GM23248 (cell line): ENCODE results near the gene FMN2. TPM values are rescaled to one million over a fixed set of nuclear protein-coding genes. Genes with fewer than 3 reads are reported as not detected.
"Not testable (repeated sequence)": the region's sequence is repeated elsewhere in the genome, so short reads cannot be mapped to it uniquely, and the experiment has no call there.

Experiments
- DNase-seq: peaks from one replicate; pipeline ENCODE4 v3.0.0-alpha.2; 2015
- H2AFZ ChIP-seq: fragments of 200-600 bp; sonication (generic); 2 replicates; pipeline ENCODE4 v1.6.1; 2016; ENCODE audit warnings: antibody characterized with exemption
- H3F3A ChIP-seq: fragments of 200-600 bp; sonication (generic); 2 replicates; pipeline ENCODE4 v1.6.1; 2016; ENCODE audit warnings: mild to moderate bottlenecking, antibody characterized with exemption, mixed run types; ENCODE audit not compliant: insufficient read depth
- H3K27ac ChIP-seq: fragments of 200-600 bp; sonication (generic); 2 replicates; pipeline ENCODE4 v1.5.1; 2016; ENCODE audit warnings: mild to moderate bottlenecking
- H3K27me3 ChIP-seq: fragments of 200-600 bp; sonication (generic); replicated peaks from 2 replicates; pipeline ENCODE4 v1.6.1; 2016; ENCODE audit warnings: mild to moderate bottlenecking; ENCODE audit not compliant: insufficient read depth
- H3K36me3 ChIP-seq: fragments of 200-600 bp; sonication (generic); 2 replicates; pipeline ENCODE4 v1.6.1; 2016; ENCODE audit warnings: low read depth, mild to moderate bottlenecking
- H3K4me1 ChIP-seq: fragments of 200-600 bp; sonication (generic); 2 replicates; pipeline ENCODE4 v1.6.1; 2016; ENCODE audit warnings: mild to moderate bottlenecking; ENCODE audit not compliant: insufficient read depth
- H3K4me2 ChIP-seq: fragments of 200-600 bp; sonication (generic); one replicate; pipeline ENCODE4 v1.6.1; 2016; ENCODE audit warnings: mild to moderate bottlenecking; ENCODE audit not compliant: unreplicated experiment
- H3K4me3 ChIP-seq: fragments of 200-600 bp; sonication (generic); 2 replicates; pipeline ENCODE4 v1.5.1; 2016; ENCODE audit warnings: mild to moderate bottlenecking
- H3K79me2 ChIP-seq: fragments of 200-600 bp; sonication (generic); 2 replicates; pipeline ENCODE4 v1.6.1; 2016; ENCODE audit warnings: mild to moderate bottlenecking; ENCODE audit not compliant: insufficient read depth
- H3K9ac ChIP-seq: fragments of 200-600 bp; sonication (generic); 2 replicates; pipeline ENCODE4 v1.6.1; 2016; ENCODE audit warnings: mild to moderate bottlenecking
- H3K9me2 ChIP-seq: fragments of 200-600 bp; sonication (generic); 2 replicates; pipeline ENCODE4 v1.6.1; 2016; ENCODE audit warnings: mixed run types, mild to moderate bottlenecking, moderate library complexity; ENCODE audit not compliant: insufficient read depth
- H3K9me3 ChIP-seq: fragments of 200-600 bp; sonication (generic); one replicate; pipeline ENCODE4 v1.6.1; 2017; ENCODE audit warnings: low read depth
- H4K20me1 ChIP-seq: fragments of 200-600 bp; sonication (generic); 2 replicates; pipeline ENCODE4 v1.6.0; 2016; ENCODE audit not compliant: insufficient read depth
- EZH2 ChIP-seq: fragments of 200-600 bp; sonication (generic); IDR thresholded peaks from 2 replicates; pipeline ENCODE4 v1.6.1; 2018; ENCODE audit warnings: antibody characterized with exemption, mild to moderate bottlenecking; ENCODE audit not compliant: insufficient read depth, poor library complexity, severe bottlenecking
- EZH2phosphoT487 ChIP-seq: fragments of 200-600 bp; sonication (generic); IDR thresholded peaks from 2 replicates; pipeline ENCODE4 v1.6.1; 2018; ENCODE audit warnings: antibody characterized with exemption, moderate library complexity, mild to moderate bottlenecking, low read depth; ENCODE audit not compliant: insufficient read depth
- WGBS, 2 experiments: methylation state at CpG; one replicate each; pipeline ENCODE4 v1.1.6; 2015 to 2017; ENCODE audit warnings: low lambda C conversion rate in 2 of 2, low coverage in 1 of 2; ENCODE audit errors: missing lambda C conversion rate in 2 of 2; 5-methylcytosine and 5-hydroxymethylcytosine counted together
- in situ Hi-C: fragments of 300-500 bp; cut with MboI; formaldehyde crosslinking; loops from 2 replicates; pipeline ENCODE4 v1.15.0; 2020
- polyA plus RNA-seq: library from polyadenylated mRNA; unstranded; fragments of >200 nt; fragmentation: Nextera tagmentation; extraction: Ambion mirVana; gene quantifications from 2 replicates; pipeline ENCODE4 v1.2.1, GENCODE V29; 2016
- total RNA-seq: library from RNA; depleted of rRNA; stranded (reverse); fragments of >200 nt; shearing (Covaris generic); gene quantifications from 2 replicates; pipeline ENCODE4 v1.2.3, GENCODE V29; 2014

Gene FMN2
- total and polyA plus RNA-seq, 2 experiments from 2014 or later, result 78.2 to 114 TPM

DNA sequence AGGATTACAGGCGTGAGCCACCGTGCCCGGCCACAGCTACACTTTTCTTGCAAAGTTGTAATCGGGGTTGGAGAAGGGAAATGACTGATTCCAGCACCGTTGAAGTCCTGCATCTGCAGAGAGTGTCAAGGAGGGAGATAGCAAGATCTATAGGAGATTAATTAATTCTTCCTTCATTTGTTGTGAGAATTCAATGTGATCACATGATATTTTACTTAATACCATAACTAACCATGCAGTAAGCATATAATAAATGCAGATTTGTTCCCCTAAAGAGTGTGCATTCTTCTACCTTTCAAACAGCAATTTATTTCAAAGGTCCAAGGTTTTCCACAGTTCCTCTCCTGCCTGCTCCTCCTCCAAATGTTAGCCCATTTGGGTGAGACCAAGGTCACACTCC is 315.7 kb downstream of the FMN2 start:
- 97 to 99% methylated on average over 5 of the region's 5 CpGs for WGBS, 2 experiments

DNA sequence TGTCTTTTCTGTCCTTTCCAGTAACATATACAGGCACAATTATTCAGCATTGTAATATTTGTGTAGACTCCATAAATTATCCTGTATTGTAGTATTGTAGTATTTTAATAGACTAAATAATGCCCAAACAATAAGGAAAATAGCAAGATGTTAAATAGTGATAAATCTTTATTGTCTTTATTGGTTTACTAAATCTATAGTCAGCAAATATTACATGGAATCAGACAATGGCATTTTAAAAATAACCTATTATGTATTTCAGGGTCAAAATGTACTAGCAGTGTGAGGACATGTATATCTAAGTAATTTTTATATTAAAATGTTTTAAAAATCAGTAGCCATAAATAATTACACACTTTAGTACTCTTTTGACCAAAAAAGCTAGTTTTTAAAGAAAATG is 317.9 kb downstream of the FMN2 start:
- peaks cover 38% of the 10 kb centered on the region for H3F3A ChIP-seq
- H3K36me3 ChIP-seq, result 0 out of 2 replicates have a peak, but pooled peaks cover 12% of the 10 kb centered on the region
- H3K9ac ChIP-seq, result no peak overlapping the region
- no peaks in the 10 kb centered on the region for H4K20me1 ChIP-seq
- no peak overlapping the region for H3K4me3 ChIP-seq
- H3K4me2 ChIP-seq, result no peak overlapping the region
- in situ Hi-C loops, result no loop called here
- peaks cover 14% of the 10 kb centered on the region; the same call in 1 of the 2 replicates for H3K79me2 ChIP-seq
- H3K4me1 ChIP-seq, result peaks cover 28% of the 10 kb centered on the region
- H3K27me3 ChIP-seq, result no peaks in the 10 kb centered on the region
- H3K9me3 ChIP-seq, result no peaks in the 10 kb centered on the region
- DNase-seq, result no peak
- TF ChIP-seq EZH2, result no peak
- TF ChIP-seq EZH2phosphoT487, result no peak
- H2AFZ ChIP-seq, result no peak overlapping the region
- no peak overlapping the region for H3K27ac ChIP-seq
- no peaks in the 10 kb centered on the region for H3K9me2 ChIP-seq

More for the DNA sequence above, 315.7 kb downstream of the FMN2 start:
- 0 out of 2 replicates have a peak, but pooled peaks cover 13% of the 10 kb centered on the region for H3K36me3 ChIP-seq
- no peak for DNase-seq
- H3K9me3 ChIP-seq, result no peaks in the 10 kb centered on the region
- H2AFZ ChIP-seq, result no peak overlapping the region
- in situ Hi-C loops, result no loop called here
- no peaks in the 10 kb centered on the region for H3K27me3 ChIP-seq
- H3K27ac ChIP-seq, result no peak overlapping the region
- H4K20me1 ChIP-seq, result no peaks in the 10 kb centered on the region
- no peaks in the 10 kb centered on the region for H3K9me2 ChIP-seq
- H3K79me2 ChIP-seq, result peaks cover 20% of the 10 kb centered on the region; the same call in 1 of the 2 replicates
- H3K4me2 ChIP-seq, result no peak overlapping the region
- no peak overlapping the region for H3K4me3 ChIP-seq
- no peak for TF ChIP-seq EZH2phosphoT487
- no peak for TF ChIP-seq EZH2
- H3K4me1 ChIP-seq, result peaks cover 29% of the 10 kb centered on the region
- peaks cover 37% of the 10 kb centered on the region for H3F3A ChIP-seq
- no peak overlapping the region for H3K9ac ChIP-seq

DNA sequence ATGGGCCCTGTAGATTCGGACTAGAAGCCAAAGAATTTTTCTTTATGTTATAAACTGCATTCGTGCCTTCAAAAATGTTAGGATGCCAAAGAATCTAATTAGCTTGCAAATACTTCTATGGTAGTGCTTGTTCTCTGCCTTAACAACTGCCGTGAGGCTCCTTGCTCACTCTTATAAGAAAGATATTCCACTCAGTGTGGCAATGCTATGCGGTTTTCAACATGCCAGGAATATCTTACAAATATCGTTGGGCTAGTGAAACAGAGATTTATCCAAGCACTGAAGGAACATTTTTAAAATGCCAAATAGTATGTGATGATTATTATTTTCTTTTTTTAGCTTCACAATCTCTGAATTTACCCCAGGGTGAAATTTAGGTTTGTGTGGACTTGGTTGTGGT is 322.0 kb downstream of the FMN2 start:
- H3K4me3 ChIP-seq, result peak overlapping the region; percentile 13; the same call in 1 of the 2 replicates
- H3K79me2 ChIP-seq, result peaks cover 12% of the 10 kb centered on the region; the same call in 1 of the 2 replicates
- peak overlapping the region; percentile 46 for H3K9ac ChIP-seq
- peak overlapping the region; percentile 89 for H3K27ac ChIP-seq
- peak; percentile 92 for DNase-seq
- peaks cover 6% of the 10 kb centered on the region; the same call in 1 of the 2 replicates for H3K36me3 ChIP-seq
- peaks cover 68% of the 10 kb centered on the region for H3F3A ChIP-seq
- TF ChIP-seq EZH2, result no peak
- no peak for TF ChIP-seq EZH2phosphoT487
- H2AFZ ChIP-seq, result no peak overlapping the region
- 11 to 15% methylated on average over 5 of the region's 5 CpGs for WGBS, 2 experiments
- peak overlapping the region; percentile 61 for H3K4me2 ChIP-seq
- H3K27me3 ChIP-seq, result no peaks in the 10 kb centered on the region
- no peaks in the 10 kb centered on the region for H3K9me2 ChIP-seq
- in situ Hi-C loops, result no loop called here
- peaks cover 57% of the 10 kb centered on the region for H3K4me1 ChIP-seq
- H3K9me3 ChIP-seq, result no peaks in the 10 kb centered on the region
- H4K20me1 ChIP-seq, result no peaks in the 10 kb centered on the region

DNA sequence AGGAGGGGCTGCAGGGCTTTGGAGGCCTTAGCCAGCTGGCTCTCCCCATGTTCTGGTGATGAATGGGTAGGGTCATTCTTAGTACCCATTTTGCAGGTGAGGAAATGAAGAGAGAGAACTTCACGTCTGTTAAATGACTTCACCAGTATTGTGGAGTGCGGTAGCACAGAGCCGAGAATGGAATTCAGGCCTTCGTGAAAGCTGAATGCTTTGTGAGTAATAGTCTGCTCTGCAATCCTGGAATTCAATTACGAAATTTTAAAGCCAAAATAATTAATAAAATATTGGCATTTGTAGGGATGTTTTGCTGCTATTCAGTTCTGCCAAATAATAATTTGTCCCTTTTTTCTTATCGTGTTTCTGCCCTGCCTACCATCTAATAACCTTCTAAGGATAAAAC is 322.6 kb downstream of the FMN2 start:
- peak overlapping the region; percentile 46 for H3K9ac ChIP-seq
- H3K27ac ChIP-seq, result peak overlapping the region; percentile 89
- peak overlapping the region; percentile 13; the same call in 1 of the 2 replicates for H3K4me3 ChIP-seq
- peaks cover under 1% of the 10 kb centered on the region; the same call in 1 of the 2 replicates for H3K36me3 ChIP-seq
- peak overlapping the region; percentile 61 for H3K4me2 ChIP-seq
- H3K27me3 ChIP-seq, result no peaks in the 10 kb centered on the region
- DNase-seq, result peak; percentile 95
- no peak for TF ChIP-seq EZH2phosphoT487
- TF ChIP-seq EZH2, result no peak
- in situ Hi-C loops, result no loop called here
- no peaks in the 10 kb centered on the region for H3K9me3 ChIP-seq
- H3F3A ChIP-seq, result peaks cover 68% of the 10 kb centered on the region
- no peaks in the 10 kb centered on the region for H3K9me2 ChIP-seq
- H2AFZ ChIP-seq, result no peak overlapping the region
- H3K4me1 ChIP-seq, result peaks cover 57% of the 10 kb centered on the region
- peaks cover 14% of the 10 kb centered on the region for H3K79me2 ChIP-seq
- no peaks in the 10 kb centered on the region for H4K20me1 ChIP-seq
- 1% methylated on average over 6 of the region's 6 CpGs for WGBS, 2 experiments

DNA sequence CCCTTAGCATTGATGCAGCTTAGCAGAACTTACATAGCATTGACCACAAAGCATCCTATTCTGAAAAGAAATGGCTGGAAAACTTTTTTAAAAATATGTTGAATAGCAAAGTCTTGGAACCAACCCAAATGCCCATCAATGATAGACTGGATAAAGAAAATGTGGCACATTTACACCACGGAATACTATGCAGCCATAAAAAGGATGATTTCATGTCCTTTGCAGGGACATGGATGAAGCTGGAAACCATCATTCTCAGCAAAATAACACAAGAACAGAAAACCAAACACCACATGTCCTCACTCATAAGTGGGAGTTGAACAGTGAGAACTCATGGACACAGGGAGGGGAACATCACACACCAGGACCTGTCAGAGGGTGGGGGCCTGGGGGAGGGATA is 323.3 kb downstream of the FMN2 start:
- H2AFZ ChIP-seq, H4K20me1 ChIP-seq, H3K9me3 ChIP-seq, H3K4me2 ChIP-seq, H3K27me3 ChIP-seq, H3K9me2 ChIP-seq, H3K4me3 ChIP-seq, H3K9ac ChIP-seq, DNase-seq, in situ Hi-C loops, H3K36me3 ChIP-seq: not testable (repeated sequence)
- Histone ChIP-seq H3K4me1 (peaks cover 57% of the 10 kb centered on the region), H3F3A (peaks cover 68% of the 10 kb centered on the region), H3K27ac (peak overlapping the region; percentile 89), H3K79me2 (peaks cover 19% of the 10 kb centered on the region)
- 100% methylated on average over 1 of the region's 1 CpG for WGBS, 2 experiments
